ENCODE measurements around the gene HRH3.

The HRH3 gene

GRCh38 chr20:62243906-62244515 lies 23.9 kb upstream of the HRH3 start:
- FAIRE-seq, result no peak

DNA sequence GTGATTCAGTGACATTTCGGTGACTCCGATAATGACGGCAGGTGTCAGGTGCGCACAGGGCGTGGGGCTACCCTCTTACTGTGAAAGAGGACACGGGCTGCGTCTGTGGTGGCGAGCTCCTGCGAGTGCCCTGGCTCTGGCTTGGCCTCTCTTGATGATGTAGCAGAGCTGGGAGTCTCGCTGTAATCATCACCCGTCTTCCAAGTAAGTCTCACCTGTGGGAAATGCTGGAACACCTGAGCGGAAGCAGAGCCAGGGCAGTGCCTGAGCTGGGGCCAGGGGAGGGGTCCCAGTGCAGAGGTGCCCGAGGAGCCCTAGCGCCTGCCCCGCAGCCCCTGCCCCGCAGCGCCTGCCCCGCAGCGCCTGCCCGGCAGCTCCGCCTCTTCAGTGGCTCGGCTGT lies 23.0 kb upstream of the HRH3 start:
- no peak for FAIRE-seq

GRCh38 chr20:62242176-62242575 lies 22.1 kb upstream of the HRH3 start:
- no peak for FAIRE-seq

GRCh38 chr20:62241506-62241905 lies 21.4 kb upstream of the HRH3 start:
- no peak for FAIRE-seq

- FAIRE-seq, result no peak
Observed at GRCh38 chr20:62240020-62240685, 20.1 kb upstream of the HRH3 start.

GRCh38 chr20:62239278-62239879 lies 19.3 kb upstream of the HRH3 start:
- FAIRE-seq, result no peak

DNA sequence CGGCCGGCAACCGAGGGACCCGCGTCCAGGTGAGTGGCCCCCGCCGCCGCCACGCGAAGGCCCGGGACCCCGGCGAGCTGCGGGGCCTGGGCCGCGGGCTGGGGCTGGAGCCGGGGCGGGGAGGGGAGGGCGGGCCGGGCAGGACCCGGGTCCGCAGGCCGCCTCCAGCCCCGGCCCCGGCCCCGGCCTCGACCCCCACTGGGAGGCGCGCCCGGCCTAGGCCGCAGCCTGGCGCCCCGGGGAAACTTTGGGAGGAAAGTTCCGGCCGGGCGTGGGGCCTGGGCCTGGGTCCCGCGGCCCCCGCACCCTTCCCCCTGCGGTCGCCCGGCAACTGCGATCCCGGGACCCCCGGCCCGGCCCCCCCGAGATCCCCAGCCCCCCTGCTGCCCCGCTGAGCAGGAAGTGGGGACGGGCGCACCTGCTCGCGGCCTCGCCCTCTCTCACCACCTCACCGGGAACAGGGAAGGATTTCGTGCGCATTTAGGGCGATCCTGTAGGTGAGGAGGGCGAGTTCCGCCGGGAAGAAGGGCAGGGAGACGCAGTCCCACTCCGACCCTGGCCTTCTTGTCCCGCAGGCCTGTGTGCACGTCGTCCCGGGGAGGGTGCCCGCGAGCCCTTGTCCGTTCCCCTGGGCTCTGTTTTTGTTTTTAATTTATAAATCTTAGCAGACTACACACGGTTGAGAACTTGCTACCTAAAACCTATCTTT lies 18.6 kb upstream of the HRH3 start:
- no peak for FAIRE-seq

DNA sequence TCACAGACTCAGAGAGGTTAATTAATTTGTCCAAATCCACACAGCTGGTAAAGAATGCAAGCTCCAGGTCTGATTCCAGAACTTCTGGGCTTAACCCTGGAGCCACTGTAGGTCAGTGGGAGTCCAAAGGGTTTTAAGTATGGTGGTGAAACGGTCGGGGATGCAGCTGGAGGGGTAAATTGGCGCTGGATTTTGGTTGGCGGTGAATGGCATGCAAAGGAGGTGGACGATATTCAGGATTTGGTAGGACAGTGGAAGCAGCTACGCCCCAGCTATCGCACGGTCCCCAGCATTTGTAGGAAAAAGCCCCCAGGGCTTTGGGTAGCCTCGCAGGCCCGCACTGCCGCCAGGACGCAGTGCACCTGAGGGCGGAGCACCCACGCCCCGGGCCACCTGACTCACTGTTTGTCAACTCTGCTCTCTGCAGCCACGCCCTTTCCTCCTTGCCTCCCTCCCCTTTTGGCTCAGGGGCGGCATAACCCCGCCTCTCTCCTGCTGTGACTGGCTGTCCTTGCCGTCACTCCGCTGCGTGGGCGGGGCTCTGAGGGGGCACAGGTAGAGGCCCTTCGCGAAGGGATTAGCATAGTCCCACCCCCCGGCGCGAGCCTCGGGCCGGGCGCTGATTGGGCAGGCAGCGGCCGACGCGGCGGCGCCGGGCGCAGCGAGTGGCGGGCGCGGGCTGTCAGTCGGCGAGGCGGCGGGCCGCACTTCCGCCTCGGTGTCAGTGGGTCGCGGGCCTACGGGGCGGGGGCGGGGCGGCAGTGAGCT lies 17.9 kb upstream of the HRH3 start, which contains the start of gene OSBPL2:
OSBPL2 (plus strand) TSS at position 721 of the 768 bp plus-strand sequence. CDS start 17,664 bp downstream, outside the sequence.
- peak; percentile 87 for FAIRE-seq

DNA sequence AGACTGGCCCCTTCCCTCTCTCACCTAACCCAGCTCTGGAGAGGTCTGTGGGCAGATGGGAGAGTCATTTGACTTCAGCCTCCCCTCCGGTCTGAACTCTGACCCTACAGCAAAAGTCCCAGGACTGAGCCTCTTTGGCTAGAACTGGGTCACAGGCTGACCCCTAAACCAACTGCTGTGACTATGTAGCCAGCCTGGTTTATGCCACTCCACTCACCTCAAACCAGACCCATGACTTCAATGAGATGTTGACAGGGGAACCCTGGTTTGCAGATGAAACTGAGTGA lies 17.4 kb upstream of the HRH3 start:
- no peak for FAIRE-seq

- FAIRE-seq, result no peak
Observed at GRCh38 chr20:62236766-62237513, 16.9 kb upstream of the HRH3 start.

GRCh38 chr20:62236200-62236599 lies 16.1 kb upstream of the HRH3 start:
- no peak for FAIRE-seq

DNA sequence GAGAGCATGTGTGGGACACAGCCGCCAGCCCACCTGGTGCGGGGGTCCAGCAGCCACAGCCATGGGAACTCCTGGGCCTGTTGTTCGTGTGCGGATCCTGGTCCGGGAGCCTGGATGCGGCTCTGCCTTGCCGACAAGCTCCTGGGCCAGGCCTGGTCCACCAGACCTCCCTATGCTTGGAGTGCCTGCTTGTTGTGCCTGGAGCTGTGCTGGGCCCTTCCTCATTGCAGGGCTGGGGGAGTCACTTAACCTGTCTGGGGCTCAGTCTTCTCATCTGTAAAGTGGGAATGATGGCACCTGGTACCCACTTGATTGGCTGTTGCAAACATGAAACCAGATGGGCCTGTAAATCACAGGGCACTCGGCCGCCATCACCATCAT lies 15.7 kb upstream of the HRH3 start:
- no peak for FAIRE-seq

- no peak for FAIRE-seq
Observed at GRCh38 chr20:62235001-62235776, 15.1 kb upstream of the HRH3 start.

GRCh38 chr20:62234339-62234738 lies 14.3 kb upstream of the HRH3 start:
- no peak for FAIRE-seq

DNA sequence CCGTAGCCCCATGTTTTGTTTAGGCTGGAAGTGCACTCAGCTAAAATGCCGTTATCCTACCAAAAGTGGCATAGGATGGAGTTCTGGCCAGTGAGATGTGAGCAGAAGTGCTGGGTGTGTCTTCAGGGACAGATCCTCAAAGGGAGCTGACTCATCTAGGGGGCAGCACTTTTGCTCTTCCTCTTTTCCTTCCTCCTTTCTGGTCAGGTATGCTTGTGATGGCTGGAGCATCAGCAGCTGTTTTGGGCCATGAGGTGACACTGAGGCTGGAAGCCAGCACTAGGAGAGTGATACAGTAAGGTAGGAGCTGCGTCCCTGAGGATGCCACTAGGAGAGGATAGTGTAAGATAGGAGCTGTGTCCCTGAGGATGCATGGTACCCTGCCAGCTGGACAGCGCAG lies 13.6 kb upstream of the HRH3 start:
- FAIRE-seq, result no peak

- FAIRE-seq, result no peak
Observed at GRCh38 chr20:62232770-62233645, 12.9 kb upstream of the HRH3 start.

DNA sequence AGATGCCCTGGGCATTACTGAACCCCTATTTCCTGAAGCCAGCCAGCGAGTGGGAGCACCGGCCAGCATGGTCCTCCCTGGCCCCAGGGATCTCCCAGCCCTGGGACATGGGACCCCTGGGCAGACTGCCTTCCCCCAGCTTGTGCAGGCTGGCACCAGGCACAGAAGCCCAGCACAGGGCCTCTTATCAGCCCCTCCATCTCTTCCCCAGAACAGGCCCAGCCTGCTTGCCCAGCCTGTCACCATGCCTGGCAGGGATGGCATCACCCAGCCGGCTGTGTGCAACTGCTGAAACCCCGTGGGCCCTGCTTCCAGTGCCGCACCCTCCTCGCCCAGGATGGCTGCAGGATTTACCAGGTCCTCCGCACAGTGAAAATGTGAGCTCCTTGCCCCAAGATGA lies 12.1 kb upstream of the HRH3 start:
- FAIRE-seq, result no peak

- no peak for FAIRE-seq
Observed at GRCh38 chr20:62231292-62231691, 11.2 kb upstream of the HRH3 start.

- FAIRE-seq, result no peak
Observed at GRCh38 chr20:62230696-62231095, 10.6 kb upstream of the HRH3 start.

DNA sequence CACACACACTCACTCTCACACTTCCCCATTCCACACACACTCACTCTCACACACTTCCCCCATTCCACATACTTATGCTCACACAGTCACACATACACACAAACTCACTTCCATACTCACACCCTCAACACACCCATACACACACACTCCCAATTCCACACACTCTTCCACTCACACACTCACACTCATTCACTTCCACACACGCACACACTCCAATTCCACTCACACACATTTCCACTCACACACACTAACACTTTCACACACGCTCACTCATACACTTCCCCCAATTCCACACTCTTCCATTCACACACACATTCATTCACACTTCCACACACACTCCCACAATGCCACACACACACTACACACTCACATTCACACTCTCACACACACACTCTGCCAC lies 10.2 kb upstream of the HRH3 start:
- no peak for FAIRE-seq

GRCh38 chr20:62229667-62230066 lies 9.6 kb upstream of the HRH3 start:
- no peak for FAIRE-seq

All from endometrium (tissue), 2 donors.